Fibroblast of skin of left quadriceps (primary cell): Measurements from ENCODE around the gene ZNF710.
"Not testable (repeated sequence)": the region's sequence is repeated elsewhere in the genome, so short reads cannot be mapped to it uniquely, and the experiment has no call there.

Experiments used
- DNase-seq, 2 experiments: peaks; one replicate each; pipeline ENCODE4 v3.0.0-alpha.2; 2013; ENCODE audit warnings: low read depth in 2 of 2

The ZNF710 gene

DNA sequence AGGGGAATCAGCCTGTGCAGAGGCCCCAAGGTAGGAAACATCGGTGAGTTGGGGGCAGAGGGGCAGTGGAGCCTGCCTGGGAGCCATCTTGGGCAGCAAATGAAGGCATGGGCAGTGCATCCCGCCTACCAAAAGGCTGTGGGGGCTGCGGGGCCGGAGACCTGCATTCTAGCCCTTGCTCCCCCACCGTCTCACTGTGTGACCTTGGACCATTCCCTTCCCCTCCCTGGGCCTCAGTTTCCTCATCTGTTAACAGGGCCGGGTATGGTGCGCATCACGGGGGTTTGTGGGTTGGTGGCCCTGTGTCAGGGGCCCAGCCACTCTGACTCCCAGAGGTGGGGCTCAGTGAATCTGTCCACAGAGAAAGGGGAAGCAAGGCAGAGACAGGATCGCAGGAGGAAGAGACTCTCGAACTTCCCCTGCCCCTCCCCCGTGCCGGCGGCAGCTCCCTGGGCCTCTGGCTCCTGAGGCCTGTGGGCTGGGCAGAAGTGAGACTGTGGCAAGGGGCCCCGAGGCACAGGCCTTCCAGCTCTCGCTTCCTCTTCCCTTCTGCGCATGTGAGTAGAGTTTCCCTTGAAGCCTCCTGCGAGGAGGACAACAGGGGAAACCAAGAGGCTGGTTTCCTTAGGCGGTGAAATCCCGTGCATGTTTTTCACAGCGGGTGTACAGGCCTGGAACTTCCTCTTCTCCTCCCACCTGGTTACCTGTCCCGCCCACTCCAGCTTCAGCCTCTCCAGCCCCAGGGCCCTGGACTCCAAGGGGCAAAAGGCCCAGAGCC, 58.3 kb downstream of the ZNF710 start:
- DNase-seq = no peak

GRCh38 chr15:90060797-90061196, 59.7 kb downstream of the ZNF710 start:
- DNase-seq = no peak

GRCh38 chr15:90062023-90062442, 60.9 kb downstream of the ZNF710 start:
- no peak for DNase-seq

DNA sequence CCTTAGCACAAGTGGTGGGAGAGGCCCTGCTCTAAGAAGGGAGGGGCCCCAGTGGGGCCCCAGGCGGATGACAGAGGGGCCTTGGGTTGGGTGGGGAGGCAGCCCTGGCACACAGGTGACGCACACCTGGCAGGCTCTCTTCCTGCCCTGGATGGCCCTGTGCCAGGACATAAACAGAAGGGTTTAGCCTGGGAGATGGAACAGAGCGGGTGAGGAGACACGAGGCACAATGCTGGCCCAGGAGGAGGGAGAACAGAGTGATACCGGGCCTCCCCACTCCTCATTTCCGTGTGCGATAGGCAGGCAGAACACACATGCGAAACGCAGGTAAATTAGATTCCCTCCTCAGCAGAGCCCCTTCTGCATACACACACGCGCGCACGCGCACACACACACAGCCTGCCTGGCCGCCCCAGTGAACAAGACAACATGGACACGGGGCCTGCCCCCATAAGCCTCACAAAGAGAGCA, 61.4 kb downstream of the ZNF710 start:
- DNase-seq = no peak

- no peak for DNase-seq
Measured at GRCh38 chr15:90062973-90063769, 62.0 kb downstream of the ZNF710 start.

- no peak for DNase-seq
Measured at GRCh38 chr15:90063770-90064247, 62.7 kb downstream of the ZNF710 start.

DNA sequence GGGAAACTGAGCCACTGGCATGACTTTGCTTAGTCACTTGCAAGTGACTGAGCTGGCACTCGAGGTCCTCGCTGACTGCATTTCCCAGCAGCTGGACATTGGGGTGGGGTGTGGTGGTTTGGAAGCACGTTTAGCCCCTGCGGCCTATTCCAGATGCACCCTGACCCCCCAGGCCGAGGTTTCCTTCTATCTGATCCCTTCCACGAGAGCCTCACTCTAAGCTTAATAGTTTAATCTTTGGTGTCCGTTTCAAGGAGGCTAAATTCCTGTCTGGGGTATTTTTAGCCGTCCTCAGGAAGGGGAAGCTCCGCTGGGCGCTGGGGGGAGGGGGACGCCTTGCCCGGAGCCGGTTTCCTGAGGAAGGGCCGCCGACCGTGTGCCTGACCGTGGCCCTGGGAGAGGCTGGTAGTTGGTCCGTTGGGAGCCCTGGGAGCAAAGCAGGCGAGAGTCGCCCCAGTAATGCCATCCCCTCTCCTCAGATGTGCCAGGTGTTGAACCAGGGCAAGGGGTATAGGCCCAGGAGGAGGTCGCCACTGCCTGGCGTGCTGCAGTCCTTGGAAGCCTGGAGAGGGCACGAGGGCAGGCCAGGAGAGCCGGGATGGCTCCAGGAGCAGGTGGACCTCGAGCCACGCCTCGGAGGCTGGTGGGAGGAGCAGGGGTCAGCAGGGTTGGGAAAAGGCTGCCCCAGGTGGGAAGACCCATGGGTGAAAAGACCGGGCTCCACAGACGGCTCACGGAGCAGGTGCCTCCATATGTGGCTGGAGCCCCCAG, 64.0 kb downstream of the ZNF710 start:
- no peak for DNase-seq

DNA sequence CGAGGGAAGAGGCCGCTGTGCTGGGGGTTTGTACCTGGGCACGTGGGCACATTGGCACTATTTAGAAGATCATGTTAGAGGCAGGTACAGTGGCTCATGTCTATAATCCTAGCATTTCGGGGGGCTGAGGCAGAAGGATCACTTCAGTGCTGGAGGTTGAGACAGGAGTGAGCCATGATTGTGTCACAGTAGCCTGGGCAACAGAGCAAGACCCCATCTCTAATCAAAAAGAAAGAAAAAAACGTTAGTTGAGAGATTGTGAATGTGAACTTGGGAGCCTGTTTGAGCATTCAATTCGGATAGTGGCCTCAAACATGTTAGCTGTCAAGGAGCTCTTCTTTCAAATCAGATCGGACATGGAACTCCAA, 64.5 kb downstream of the ZNF710 start:
- DNase-seq = no peak

DNA sequence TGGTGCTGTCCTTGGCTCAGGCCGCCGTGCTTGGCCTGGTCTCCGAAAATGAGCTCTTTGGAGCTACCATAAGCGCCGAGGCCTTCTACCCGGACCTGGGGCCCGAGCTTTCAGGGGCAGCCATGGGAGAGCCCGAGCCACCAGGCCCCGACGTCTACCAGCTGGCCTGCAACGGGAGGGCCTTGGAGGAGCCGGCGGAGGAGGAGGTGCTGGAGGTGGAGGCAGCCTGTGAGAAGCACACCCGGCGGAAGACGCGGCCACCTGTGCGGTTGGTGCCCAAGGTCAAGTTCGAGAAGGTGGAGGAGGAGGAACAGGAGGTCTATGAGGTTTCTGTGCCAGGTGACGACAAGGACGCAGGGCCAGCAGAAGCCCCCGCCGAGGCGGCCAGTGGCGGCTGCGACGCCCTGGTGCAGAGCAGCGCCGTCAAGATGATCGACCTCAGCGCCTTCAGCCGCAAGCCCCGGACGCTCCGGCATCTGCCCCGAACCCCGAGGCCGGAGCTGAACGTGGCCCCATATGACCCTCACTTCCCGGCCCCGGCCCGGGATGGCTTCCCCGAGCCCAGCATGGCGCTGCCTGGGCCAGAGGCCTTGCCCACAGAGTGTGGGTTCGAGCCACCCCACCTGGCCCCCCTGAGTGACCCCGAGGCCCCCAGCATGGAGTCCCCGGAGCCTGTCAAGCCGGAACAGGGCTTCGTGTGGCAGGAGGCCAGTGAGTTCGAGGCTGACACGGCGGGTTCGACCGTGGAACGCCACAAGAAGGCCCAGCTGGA, 66.2 kb downstream of the ZNF710 start:
- DNase-seq = no peak

DNA sequence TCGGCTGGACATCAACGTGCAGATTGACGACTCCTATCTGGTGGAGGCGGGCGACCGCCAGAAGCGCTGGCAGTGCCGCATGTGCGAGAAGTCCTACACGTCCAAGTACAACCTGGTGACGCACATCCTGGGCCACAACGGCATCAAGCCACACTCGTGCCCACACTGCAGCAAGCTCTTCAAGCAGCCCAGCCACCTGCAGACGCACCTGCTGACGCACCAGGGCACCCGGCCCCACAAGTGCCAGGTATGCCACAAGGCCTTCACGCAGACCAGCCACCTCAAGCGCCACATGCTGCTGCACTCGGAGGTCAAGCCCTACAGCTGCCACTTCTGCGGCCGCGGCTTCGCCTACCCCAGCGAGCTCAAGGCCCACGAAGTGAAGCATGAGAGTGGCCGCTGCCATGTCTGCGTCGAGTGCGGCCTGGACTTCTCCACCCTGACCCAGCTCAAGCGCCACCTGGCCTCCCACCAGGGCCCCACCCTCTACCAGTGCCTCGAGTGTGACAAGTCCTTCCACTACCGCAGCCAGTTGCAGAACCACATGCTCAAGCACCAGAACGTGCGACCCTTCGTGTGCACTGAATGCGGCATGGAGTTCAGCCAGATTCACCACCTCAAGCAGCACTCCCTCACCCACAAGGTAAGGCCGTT, 67.0 kb downstream of the ZNF710 start:
- no peak for DNase-seq

- not testable (repeated sequence) for DNase-seq
Measured at GRCh38 chr15:90070623-90071022, 69.5 kb downstream of the ZNF710 start.

- DNase-seq = peak; percentile 62 to 64
Measured at GRCh38 chr15:90071220-90071807, 70.2 kb downstream of the ZNF710 start.

DNA sequence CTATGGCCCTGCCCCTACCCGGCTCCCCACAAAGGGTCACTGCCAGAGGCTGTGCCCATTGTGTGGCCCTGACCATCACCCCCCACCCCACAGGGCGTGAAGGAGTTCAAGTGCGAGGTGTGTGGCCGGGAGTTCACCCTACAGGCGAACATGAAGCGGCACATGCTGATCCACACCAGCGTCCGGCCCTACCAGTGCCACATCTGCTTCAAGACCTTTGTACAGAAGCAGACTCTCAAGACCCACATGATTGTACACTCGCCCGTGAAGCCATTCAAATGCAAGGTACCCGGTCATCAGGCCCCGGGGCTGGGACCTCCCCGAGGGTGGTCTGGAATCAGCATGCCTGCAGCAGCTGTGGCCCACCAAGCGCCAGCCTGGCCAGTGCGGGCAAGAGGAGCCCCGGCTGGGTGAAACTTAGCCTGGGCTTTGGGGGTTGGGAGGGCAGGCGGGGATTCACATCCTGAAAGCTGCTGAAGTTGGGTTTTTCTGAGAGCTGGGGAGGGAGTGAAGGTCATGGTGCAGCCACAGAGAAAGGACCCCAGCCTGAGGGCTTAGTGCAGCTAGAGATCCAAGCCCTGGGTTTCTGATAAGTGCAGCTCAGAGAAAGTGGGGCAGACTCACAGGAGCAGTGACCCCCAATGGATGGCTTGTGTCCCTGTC, 72.0 kb downstream of the ZNF710 start:
- no peak for DNase-seq

DNA sequence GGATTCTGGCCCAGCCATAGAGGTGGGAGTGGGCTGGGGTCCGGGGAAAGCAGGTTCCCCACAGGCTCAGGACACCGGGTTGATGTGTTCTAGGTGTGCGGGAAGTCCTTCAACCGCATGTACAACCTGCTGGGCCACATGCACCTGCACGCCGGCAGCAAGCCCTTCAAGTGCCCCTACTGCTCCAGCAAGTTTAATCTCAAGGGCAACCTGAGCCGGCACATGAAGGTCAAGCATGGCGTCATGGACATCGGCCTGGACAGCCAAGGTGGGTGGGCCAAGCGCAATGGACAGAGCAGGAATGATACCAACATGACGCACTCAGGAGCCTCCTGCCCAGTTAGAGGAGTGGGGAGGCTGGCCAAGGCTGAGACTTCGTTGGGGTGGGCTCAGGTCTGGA, 72.9 kb downstream of the ZNF710 start:
- no peak for DNase-seq

GRCh38 chr15:90074916-90075315, 73.8 kb downstream of the ZNF710 start:
- no peak for DNase-seq

GRCh38 chr15:90075420-90076289, 74.5 kb downstream of the ZNF710 start:
- DNase-seq = no peak

- no peak for DNase-seq
Measured at GRCh38 chr15:90076716-90077115, 75.6 kb downstream of the ZNF710 start.

DNA sequence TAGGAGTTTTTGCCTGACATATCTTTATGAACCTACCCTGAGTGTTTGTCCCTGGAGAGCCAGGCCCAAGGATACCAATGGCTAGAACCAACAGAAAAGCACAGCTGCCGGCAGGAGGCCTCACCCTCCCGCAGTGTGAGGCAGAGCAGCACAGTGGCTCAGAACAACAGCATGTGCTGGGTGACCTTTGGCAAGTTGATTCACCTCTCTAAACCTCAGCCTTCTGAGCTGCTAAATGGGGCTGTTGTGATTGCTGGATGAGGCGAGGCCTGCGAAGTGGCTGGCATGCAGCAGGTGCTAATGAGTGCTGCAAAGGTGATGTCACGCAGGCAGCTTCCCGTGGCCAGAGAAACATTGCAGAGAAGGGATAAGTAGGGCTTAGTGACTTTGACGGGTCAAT, 77.8 kb downstream of the ZNF710 start:
- no peak for DNase-seq
